HepG2 (cell line): Measurements from ENCODE around the gene METTL1. TPM values are rescaled to one million over a fixed set of nuclear protein-coding genes. Genes with fewer than 3 reads are reported as not detected.

Source experiments
- HDAC1 ChIP-seq: sonication (generic); formaldehyde crosslinking; IDR thresholded peaks from 2 replicates; pipeline ENCODE4 v1.5.1; 2020; ENCODE audit warnings: mild to moderate bottlenecking, missing genetic modification reagents
- JARID2 ChIP-seq: sonication (generic); formaldehyde crosslinking; IDR thresholded peaks from 2 replicates; pipeline ENCODE4 v1.8.1; 2023; ENCODE audit warnings: missing genetic modification reagents, inconsistent platforms; ENCODE audit not compliant: insufficient replicate concordance
- NFKBIZ ChIP-seq: IDR thresholded peaks from 2 replicates; pipeline ENCODE4 v1.6.1; 2018; ENCODE audit warnings: missing genetic modification reagents, missing compliant biosample characterization
- POLR2AphosphoS2 ChIP-seq: IDR thresholded peaks from 2 replicates; pipeline ENCODE4 v1.6.1; 2011; ENCODE audit warnings: low read depth, low read length, improper control_type of control experiment
- RAD51 ChIP-seq: fragments of 450-650 bp; IDR thresholded peaks from 2 replicates; pipeline ENCODE4 v1.6.1; 2016; ENCODE audit warnings: borderline replicate concordance
- RBM39 ChIP-seq: fragments of 200-400 bp; formaldehyde crosslinking; IDR thresholded peaks from one replicate; pipeline ENCODE4 v1.6.1; 2018; ENCODE audit warnings: antibody characterized with exemption, mild to moderate bottlenecking, low read depth, low read length; ENCODE audit not compliant: poor library complexity, severe bottlenecking
- SIN3A ChIP-seq: IDR thresholded peaks from 2 replicates; pipeline ENCODE4 v1.6.1; 2011; ENCODE audit warnings: low read depth, mild to moderate bottlenecking, control low read depth, low read length, borderline replicate concordance
- ZNF121 ChIP-seq: sonication (generic); formaldehyde crosslinking; IDR thresholded peaks from 2 replicates; pipeline ENCODE4 v1.5.0; 2020; ENCODE audit warnings: mild to moderate bottlenecking, missing genetic modification reagents
- ZNF160 ChIP-seq: sonication (generic); formaldehyde crosslinking; IDR thresholded peaks from 2 replicates; pipeline ENCODE4 v1.8.0; 2022; ENCODE audit warnings: mild to moderate bottlenecking, inconsistent platforms, missing genetic modification reagents
- ZNF17 ChIP-seq: sonication (generic); formaldehyde crosslinking; IDR thresholded peaks from 2 replicates; pipeline ENCODE4 v1.5.0; 2020; ENCODE audit warnings: mild to moderate bottlenecking, missing genetic modification reagents
- ZNF207 ChIP-seq: fragments of 450-650 bp; IDR thresholded peaks from 2 replicates; pipeline ENCODE4 v1.6.1; 2016; ENCODE audit warnings: antibody characterized with exemption, borderline replicate concordance
- ZNF34 ChIP-seq: sonication (generic); formaldehyde crosslinking; IDR thresholded peaks from 2 replicates; pipeline ENCODE4 v1.4.0; 2020; ENCODE audit warnings: mild to moderate bottlenecking, missing genetic modification reagents, borderline replicate concordance
- ZNF383 ChIP-seq: sonication (generic); formaldehyde crosslinking; IDR thresholded peaks from 2 replicates; pipeline ENCODE4 v1.4.0; 2020; ENCODE audit warnings: missing genetic modification reagents, mild to moderate bottlenecking, borderline replicate concordance
- ZNF547 ChIP-seq: sonication (generic); formaldehyde crosslinking; IDR thresholded peaks from 2 replicates; pipeline ENCODE4 v1.5.1; 2020; ENCODE audit warnings: mild to moderate bottlenecking, missing genetic modification reagents
- ZNF580 ChIP-seq: IDR thresholded peaks from 2 replicates; pipeline ENCODE4 v1.6.1; 2016; ENCODE audit warnings: low read depth, borderline replicate concordance
- polyA plus RNA-seq, 8 experiments: library from polyadenylated mRNA; depleted of rRNA in 3 of 8; stranded (reverse) in 7 of 8; unstranded in 1 of 8; fragments of >200 nt; fragmentation: Illumina TruSeq in 4 of 8; extraction: Trizol in 4 of 8; gene quantifications; 2 replicates each; pipeline versions ENCODE4 v1.2.1 to v1.2.3, GENCODE V29; 2011 to 2016; ENCODE audit warnings: low read depth in 4 of 8, missing spikeins in 1 of 8, mixed read lengths in 1 of 8; ENCODE audit not compliant: insufficient read depth in 1 of 8
- total RNA-seq, 5 experiments: library from RNA; depleted of rRNA; stranded (reverse); fragments of >200 nt; fragmentation: Illumina TruSeq; extraction: Trizol; gene quantifications; 2 replicates each; pipeline ENCODE4 v1.2.3, GENCODE V29; 2016; ENCODE audit warnings: low read depth in 1 of 5
- TF ChIP-seq, protein P1 (sequence below), 2 experiments: sonication (generic) in 1 of 2; formaldehyde crosslinking in 1 of 2; IDR thresholded peaks; 2 replicates each; pipeline versions ENCODE4 v1.6.1 to v1.9.0; 2014 to 2022; ENCODE audit warnings: antibody characterized with exemption in 1 of 2, borderline replicate concordance in 1 of 2, inconsistent platforms in 1 of 2, low read depth in 1 of 2, missing genetic modification reagents in 1 of 2
- TF ChIP-seq, protein P2 (sequence below): sonication (generic); formaldehyde crosslinking; conservative IDR thresholded peaks from 2 replicates; pipeline ENCODE4 v1.8.1; 2023; ENCODE audit warnings: missing genetic modification reagents

METTL1 gene
- total and polyA plus RNA-seq, 2 of the 13 experiments (the other 11 are each of a cell fraction or from before 2014, with no cell fraction given), result 34.7 to 36.9 TPM

GRCh38 chr12:57755454-57756372, 16.2 kb downstream of the METTL1 start (continued):
- no peak for TF ChIP-seq ZNF580 (CRISPR knock-in tag)
- TF ChIP-seq, protein P1, sequence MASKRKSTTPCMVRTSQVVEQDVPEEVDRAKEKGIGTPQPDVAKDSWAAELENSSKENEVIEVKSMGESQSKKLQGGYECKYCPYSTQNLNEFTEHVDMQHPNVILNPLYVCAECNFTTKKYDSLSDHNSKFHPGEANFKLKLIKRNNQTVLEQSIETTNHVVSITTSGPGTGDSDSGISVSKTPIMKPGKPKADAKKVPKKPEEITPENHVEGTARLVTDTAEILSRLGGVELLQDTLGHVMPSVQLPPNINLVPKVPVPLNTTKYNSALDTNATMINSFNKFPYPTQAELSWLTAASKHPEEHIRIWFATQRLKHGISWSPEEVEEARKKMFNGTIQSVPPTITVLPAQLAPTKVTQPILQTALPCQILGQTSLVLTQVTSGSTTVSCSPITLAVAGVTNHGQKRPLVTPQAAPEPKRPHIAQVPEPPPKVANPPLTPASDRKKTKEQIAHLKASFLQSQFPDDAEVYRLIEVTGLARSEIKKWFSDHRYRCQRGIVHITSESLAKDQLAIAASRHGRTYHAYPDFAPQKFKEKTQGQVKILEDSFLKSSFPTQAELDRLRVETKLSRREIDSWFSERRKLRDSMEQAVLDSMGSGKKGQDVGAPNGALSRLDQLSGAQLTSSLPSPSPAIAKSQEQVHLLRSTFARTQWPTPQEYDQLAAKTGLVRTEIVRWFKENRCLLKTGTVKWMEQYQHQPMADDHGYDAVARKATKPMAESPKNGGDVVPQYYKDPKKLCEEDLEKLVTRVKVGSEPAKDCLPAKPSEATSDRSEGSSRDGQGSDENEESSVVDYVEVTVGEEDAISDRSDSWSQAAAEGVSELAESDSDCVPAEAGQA (IDR thresholded peaks at IDR 0.05; ENCODE audit: low read depth), result no peak
- TF ChIP-seq, protein P1 (CRISPR knock-in tag; IDR thresholded peaks at IDR 0.05; ENCODE audit: borderline replicate concordance), result no peak; the same call in 1 of the 2 replicates
- 0 out of 2 replicates have a peak, but pooled peaks have one; percentile 33 for TF ChIP-seq SIN3A
- TF ChIP-seq POLR2AphosphoS2, result no peak
- no peak for TF ChIP-seq JARID2 (CRISPR knock-in tag)
- TF ChIP-seq ZNF34 (CRISPR knock-in tag), result no peak
- TF ChIP-seq NFKBIZ (CRISPR knock-in tag), result peak; percentile 51; the same call in 1 of the 2 replicates
- TF ChIP-seq RBM39, result no peak
- TF ChIP-seq, protein P2, sequence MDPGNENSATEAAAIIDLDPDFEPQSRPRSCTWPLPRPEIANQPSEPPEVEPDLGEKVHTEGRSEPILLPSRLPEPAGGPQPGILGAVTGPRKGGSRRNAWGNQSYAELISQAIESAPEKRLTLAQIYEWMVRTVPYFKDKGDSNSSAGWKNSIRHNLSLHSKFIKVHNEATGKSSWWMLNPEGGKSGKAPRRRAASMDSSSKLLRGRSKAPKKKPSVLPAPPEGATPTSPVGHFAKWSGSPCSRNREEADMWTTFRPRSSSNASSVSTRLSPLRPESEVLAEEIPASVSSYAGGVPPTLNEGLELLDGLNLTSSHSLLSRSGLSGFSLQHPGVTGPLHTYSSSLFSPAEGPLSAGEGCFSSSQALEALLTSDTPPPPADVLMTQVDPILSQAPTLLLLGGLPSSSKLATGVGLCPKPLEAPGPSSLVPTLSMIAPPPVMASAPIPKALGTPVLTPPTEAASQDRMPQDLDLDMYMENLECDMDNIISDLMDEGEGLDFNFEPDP (CRISPR knock-in tag), result no peak
- TF ChIP-seq ZNF160, result 0 out of 2 replicates have a peak, but pooled peaks have one; percentile 28
- no peak for TF ChIP-seq ZNF121 (CRISPR knock-in tag)
- peak; percentile 81 for TF ChIP-seq HDAC1
- TF ChIP-seq ZNF17 (CRISPR knock-in tag), result no peak
- TF ChIP-seq ZNF207, result no peak
- TF ChIP-seq RAD51, result no peak
- TF ChIP-seq ZNF547 (CRISPR knock-in tag), result no peak
- no peak for TF ChIP-seq ZNF383 (CRISPR knock-in tag)
